ENCODE results near the gene ACTR2. TPM values are rescaled to one million over a fixed set of nuclear protein-coding genes. Genes with fewer than 3 reads are reported as not detected.

The ACTR2 gene
- total RNA-seq, 1 donor from 2014 or later: 188 TPM

DNA sequence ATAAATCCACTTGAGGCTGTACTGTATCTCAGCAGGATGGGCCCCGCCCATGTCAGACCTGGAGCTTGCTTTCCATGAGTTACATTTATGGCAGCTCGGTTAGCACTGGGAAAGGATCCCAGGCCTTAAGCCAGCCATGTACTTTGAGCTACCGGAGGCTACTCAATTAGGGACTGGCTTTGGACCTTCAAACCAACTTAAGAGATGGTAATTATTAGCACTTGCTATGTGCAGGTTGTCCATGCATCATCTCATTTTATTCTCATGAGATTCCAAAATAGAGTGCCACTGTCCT, 64.4 kb downstream of the ACTR2 start:
- H3K27ac Mint-ChIP-seq: no peak overlapping the region
- H3K27me3 Mint-ChIP-seq: peaks cover 4% of the 10 kb centered on the region

DNA sequence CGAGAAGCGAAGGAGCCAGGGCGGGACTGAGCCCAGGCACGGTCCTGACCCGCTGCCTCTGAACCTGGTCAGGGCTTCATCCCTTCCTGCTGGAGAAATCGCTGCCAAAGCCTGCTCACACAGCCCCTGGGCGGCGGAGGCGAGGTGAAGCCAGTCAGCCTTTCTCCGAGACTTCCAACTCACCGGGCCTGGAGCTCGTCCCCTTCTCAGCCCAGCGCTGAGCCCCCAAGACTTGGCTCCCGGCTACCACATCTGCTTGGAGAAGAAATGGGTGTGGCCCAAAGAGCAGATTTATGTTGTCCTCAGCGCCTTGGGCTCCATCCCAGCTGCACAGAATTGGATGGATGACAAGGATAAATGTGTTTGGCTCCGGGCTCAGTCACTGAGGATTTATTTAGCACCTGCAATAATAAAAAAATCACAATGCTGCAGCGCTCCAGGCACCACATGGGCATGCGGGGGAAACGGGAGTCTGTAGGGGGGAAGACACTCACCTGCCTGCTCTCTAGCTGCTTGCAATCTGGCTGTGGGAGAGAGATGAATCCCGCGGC, 64.9 kb downstream of the ACTR2 start:
- peaks cover 5% of the 10 kb centered on the region for H3K4me1 Mint-ChIP-seq (ENCODE audit: low read depth)
- no peak for TF ChIP-seq CTCF (IDR thresholded peaks at IDR 0.05; ENCODE audit: unreplicated experiment)
- no peak for DNase-seq (ENCODE audit: low spot score, unreplicated experiment)
- H3K36me3 Mint-ChIP-seq (ENCODE audit: insufficient read depth): no peaks in the 10 kb centered on the region
- H3K9me3 Mint-ChIP-seq (ENCODE audit: low read depth): no peaks in the 10 kb centered on the region
- H3K27ac Mint-ChIP-seq: no peak overlapping the region
- H3K27me3 Mint-ChIP-seq: peaks cover 4% of the 10 kb centered on the region
- H3K4me3 Mint-ChIP-seq (ENCODE audit: low read depth): no peak overlapping the region

More for the DNA sequence above, 64.4 kb downstream of the ACTR2 start:
- no peak for DNase-seq (ENCODE audit: low spot score, unreplicated experiment)
- no peaks in the 10 kb centered on the region for H3K9me3 Mint-ChIP-seq (ENCODE audit: low read depth)
- H3K4me1 Mint-ChIP-seq (ENCODE audit: low read depth): peaks cover 5% of the 10 kb centered on the region
- no peak for TF ChIP-seq CTCF (IDR thresholded peaks at IDR 0.05; ENCODE audit: unreplicated experiment)
- no peak overlapping the region for H3K4me3 Mint-ChIP-seq (ENCODE audit: low read depth)
- H3K36me3 Mint-ChIP-seq (ENCODE audit: insufficient read depth): no peaks in the 10 kb centered on the region

DNA sequence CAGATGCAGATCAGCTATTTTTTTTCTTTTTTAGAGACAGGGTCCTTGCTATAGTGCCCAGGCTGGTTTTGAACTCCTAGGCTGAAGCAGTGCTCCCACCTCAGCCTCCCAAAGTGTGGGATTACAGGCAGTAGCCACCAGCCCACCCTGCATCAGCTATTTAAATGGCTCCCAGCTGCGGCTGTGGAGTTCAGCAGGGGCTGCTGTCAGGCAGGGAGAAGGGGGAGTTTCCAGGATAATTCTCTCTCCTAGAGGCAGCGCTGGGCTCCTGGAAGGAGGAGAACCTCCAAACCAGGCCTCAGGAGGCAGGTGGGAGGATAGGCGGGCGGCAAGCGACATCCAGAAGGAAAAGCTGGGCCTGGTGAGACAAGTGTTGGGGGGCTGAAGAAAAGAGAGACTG, 65.7 kb downstream of the ACTR2 start:
- Mint-ChIP-seq H3K27ac (no peak overlapping the region), H3K36me3 (ENCODE audit: insufficient read depth) (no peaks in the 10 kb centered on the region), H3K27me3 (peaks cover 4% of the 10 kb centered on the region), H3K9me3 (ENCODE audit: low read depth) (no peaks in the 10 kb centered on the region), H3K4me3 (ENCODE audit: low read depth) (no peak overlapping the region), H3K4me1 (ENCODE audit: low read depth) (peaks cover 5% of the 10 kb centered on the region)
- no peak for DNase-seq (ENCODE audit: low spot score, unreplicated experiment)
- no peak for TF ChIP-seq CTCF (IDR thresholded peaks at IDR 0.05; ENCODE audit: unreplicated experiment)

DNA sequence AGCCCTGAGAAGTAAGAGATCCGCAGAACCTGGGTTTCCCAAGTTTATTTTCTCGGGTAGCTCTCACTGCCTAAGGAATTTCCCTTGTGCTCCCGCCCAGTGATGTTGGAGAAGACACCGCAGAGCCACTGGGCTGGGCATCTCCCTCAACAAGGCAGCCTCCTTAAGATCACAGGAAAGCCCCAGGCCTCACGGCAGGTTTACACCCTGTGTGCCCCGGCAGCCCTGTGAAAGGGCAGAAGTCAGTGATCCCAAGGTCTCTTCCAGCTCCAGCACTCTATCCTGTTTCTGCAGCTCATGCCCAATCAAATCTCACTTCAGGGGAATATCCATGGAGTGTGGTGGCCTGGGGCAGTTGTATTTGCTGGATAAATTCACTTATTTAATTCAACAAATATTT, 66.5 kb downstream of the ACTR2 start:
- no peak overlapping the region for H3K4me3 Mint-ChIP-seq (ENCODE audit: low read depth)
- peaks cover 4% of the 10 kb centered on the region for H3K27me3 Mint-ChIP-seq
- H3K9me3 Mint-ChIP-seq (ENCODE audit: low read depth): no peaks in the 10 kb centered on the region
- peaks cover 5% of the 10 kb centered on the region for H3K4me1 Mint-ChIP-seq (ENCODE audit: low read depth)
- TF ChIP-seq CTCF (IDR thresholded peaks at IDR 0.05; ENCODE audit: unreplicated experiment): no peak
- H3K36me3 Mint-ChIP-seq (ENCODE audit: insufficient read depth): no peaks in the 10 kb centered on the region
- no peak overlapping the region for H3K27ac Mint-ChIP-seq
- DNase-seq (ENCODE audit: low spot score, unreplicated experiment): no peak

DNA sequence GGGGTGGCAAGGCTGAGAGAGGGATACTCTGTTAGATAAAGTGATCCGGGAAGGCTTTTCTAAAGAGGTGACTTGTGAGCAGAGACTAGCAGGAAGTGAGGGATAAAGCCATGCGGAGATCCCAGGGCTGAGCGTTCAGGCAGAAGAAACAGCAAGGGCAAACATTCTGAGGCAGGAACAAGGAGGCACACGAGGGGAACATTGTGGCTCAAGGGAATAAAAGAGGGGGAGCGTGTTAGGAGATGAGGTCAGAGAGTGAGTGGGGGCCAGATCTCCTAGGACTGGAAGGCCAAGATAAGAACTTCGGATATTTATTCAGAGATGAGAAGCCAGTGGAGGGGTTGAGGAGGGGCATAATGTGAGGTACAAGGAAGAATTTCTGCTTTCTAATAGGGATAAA, 67.1 kb downstream of the ACTR2 start:
- peaks cover 10% of the 10 kb centered on the region for H3K4me1 Mint-ChIP-seq (ENCODE audit: low read depth)
- TF ChIP-seq CTCF (IDR thresholded peaks at IDR 0.05; ENCODE audit: unreplicated experiment): no peak
- no peak overlapping the region for H3K4me3 Mint-ChIP-seq (ENCODE audit: low read depth)
- H3K36me3 Mint-ChIP-seq (ENCODE audit: insufficient read depth): no peaks in the 10 kb centered on the region
- H3K9me3 Mint-ChIP-seq (ENCODE audit: low read depth): no peaks in the 10 kb centered on the region
- H3K27ac Mint-ChIP-seq: no peak overlapping the region
- DNase-seq (ENCODE audit: low spot score, unreplicated experiment): no peak
- peaks cover 4% of the 10 kb centered on the region for H3K27me3 Mint-ChIP-seq

Measured in progenitor cell of endocrine pancreas (in vitro differentiated cells).